Glutamatergic neuron (in vitro differentiated cells): ENCODE measurements around the gene SNX27. TPM values are rescaled to one million over a fixed set of nuclear protein-coding genes. Genes with fewer than 3 reads are reported as not detected.
"Not testable (repeated sequence)": the region's sequence is repeated elsewhere in the genome, so short reads cannot be mapped to it uniquely, and the experiment has no call there.

ENCODE experiments used
- DNase-seq: peaks from one replicate; pipeline ENCODE4 v3.0.0; 2022
- H3K27ac Mint-ChIP-seq: one replicate; pipeline ENCODE4 v1.8.0; 2020; ENCODE audit warnings: mild to moderate bottlenecking, mixed read lengths, inconsistent platforms; ENCODE audit not compliant: unreplicated experiment
- H3K27me3 Mint-ChIP-seq: one replicate; pipeline ENCODE4 v1.8.0; 2020; ENCODE audit warnings: mild to moderate bottlenecking, moderate library complexity, mixed read lengths, inconsistent platforms; ENCODE audit not compliant: unreplicated experiment
- H3K36me3 Mint-ChIP-seq: one replicate; pipeline ENCODE4 v1.8.0; 2020; ENCODE audit warnings: mild to moderate bottlenecking, mixed read lengths, inconsistent platforms; ENCODE audit not compliant: unreplicated experiment
- H3K4me1 Mint-ChIP-seq: one replicate; pipeline ENCODE4 v1.8.0; 2020; ENCODE audit warnings: mild to moderate bottlenecking, low read depth, mixed read lengths, inconsistent platforms; ENCODE audit not compliant: unreplicated experiment
- H3K4me3 Mint-ChIP-seq: one replicate; pipeline ENCODE4 v1.8.0; 2020; ENCODE audit warnings: mild to moderate bottlenecking, mixed read lengths, inconsistent platforms; ENCODE audit not compliant: unreplicated experiment
- H3K9me3 Mint-ChIP-seq: one replicate; pipeline ENCODE4 v1.8.0; 2020; ENCODE audit warnings: mild to moderate bottlenecking, moderate library complexity, mixed read lengths, inconsistent platforms; ENCODE audit not compliant: unreplicated experiment
- total RNA-seq: library from RNA; stranded (reverse); fragmentation: NEBNext Ultra II Directional; extraction: Animal tissue kit (Norgen Biotek cat#: 25700); gene quantifications from one replicate; pipeline ENCODE4 v1.2.1, GENCODE V29; 2021; ENCODE audit not compliant: unreplicated experiment
- TF ChIP-seq, protein P1 (sequence below): fragments of 200-600 bp; sonication (generic); IDR thresholded peaks from one replicate; pipeline ENCODE4 v1.5.0; 2021; ENCODE audit not compliant: partially characterized antibody, unreplicated experiment

The SNX27 gene
- total RNA-seq, 1 donor from 2014 or later, result 39.3 TPM

DNA sequence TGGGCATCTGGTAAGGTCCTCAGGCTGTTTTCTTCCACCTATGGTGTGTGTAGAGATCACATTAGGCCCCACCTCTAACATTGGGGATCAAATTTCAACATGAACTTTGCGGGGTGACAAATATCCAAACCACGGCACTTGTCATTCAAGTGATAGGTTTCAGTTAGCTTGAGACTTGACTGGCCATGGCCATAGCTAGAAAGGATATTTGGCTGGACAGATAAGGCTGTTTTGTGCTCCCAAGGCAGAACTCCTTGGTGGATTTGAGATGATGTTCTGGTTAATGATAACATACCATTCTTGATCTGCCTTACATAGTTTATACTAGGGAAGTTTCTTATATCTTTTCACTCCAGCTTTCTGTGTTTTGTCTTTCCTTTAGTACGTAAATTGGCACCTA, 56.2 kb downstream of the SNX27 start:
- TF ChIP-seq, protein P1, sequence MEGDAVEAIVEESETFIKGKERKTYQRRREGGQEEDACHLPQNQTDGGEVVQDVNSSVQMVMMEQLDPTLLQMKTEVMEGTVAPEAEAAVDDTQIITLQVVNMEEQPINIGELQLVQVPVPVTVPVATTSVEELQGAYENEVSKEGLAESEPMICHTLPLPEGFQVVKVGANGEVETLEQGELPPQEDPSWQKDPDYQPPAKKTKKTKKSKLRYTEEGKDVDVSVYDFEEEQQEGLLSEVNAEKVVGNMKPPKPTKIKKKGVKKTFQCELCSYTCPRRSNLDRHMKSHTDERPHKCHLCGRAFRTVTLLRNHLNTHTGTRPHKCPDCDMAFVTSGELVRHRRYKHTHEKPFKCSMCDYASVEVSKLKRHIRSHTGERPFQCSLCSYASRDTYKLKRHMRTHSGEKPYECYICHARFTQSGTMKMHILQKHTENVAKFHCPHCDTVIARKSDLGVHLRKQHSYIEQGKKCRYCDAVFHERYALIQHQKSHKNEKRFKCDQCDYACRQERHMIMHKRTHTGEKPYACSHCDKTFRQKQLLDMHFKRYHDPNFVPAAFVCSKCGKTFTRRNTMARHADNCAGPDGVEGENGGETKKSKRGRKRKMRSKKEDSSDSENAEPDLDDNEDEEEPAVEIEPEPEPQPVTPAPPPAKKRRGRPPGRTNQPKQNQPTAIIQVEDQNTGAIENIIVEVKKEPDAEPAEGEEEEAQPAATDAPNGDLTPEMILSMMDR, result no peak
- no peak for DNase-seq
- Mint-ChIP-seq H3K36me3 (peaks cover 11% of the 10 kb centered on the region), H3K27ac (no peak overlapping the region), H3K27me3 (no peaks in the 10 kb centered on the region), H3K4me3 (no peak overlapping the region), H3K4me1 (no peaks in the 10 kb centered on the region), H3K9me3 (no peaks in the 10 kb centered on the region)

DNA sequence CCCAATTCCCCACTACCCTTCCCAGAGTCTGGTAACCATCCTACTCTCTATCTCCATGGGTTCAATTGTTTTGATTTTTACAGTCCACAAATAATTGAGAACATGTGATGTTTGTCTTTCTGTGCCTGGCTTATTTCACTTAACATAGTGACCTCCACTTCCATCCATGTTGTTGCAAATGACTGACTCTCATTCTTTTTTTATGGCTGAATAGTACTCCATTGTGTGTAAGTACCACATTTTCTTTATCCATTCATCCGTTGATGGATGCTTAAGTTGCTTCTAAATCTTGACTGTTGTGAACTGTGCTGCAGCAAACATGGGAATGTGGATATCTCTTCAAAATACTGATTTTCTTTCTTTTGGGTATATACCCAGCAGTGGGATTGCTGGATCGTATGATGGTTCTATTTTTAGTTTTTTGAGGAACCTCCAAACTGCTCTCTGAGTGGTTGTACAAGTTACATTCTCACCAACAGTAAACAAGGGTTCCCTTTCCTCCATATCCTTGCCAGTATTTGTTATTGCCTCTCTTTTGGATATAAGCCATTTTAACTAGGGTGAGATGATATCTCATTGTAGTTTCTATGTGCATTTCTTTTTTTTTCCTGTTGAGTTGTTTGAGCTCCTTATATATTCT, 58.3 kb downstream of the SNX27 start:
- H3K9me3 Mint-ChIP-seq, H3K27me3 Mint-ChIP-seq, H3K27ac Mint-ChIP-seq, H3K4me3 Mint-ChIP-seq, DNase-seq, H3K4me1 Mint-ChIP-seq: not testable (repeated sequence)
- peaks cover 11% of the 10 kb centered on the region for H3K36me3 Mint-ChIP-seq

DNA sequence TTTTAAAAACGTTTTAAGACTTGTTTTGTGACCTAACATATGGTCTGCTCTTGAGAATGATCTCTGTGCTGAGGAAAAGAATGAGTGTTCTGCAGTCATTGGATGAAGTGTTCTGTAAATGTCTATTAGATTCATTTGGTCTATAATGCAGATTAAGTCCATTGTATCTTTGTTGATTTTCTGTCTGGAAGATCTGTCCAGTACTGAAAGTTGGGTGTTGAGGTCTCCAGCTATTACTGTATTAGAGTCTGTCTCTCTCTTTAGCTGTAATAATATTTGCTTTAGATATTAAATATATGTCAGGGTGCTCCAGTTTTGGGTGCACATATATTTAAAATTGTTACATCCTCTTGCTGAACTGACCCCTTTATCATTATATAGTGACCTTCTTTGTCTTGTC, 61.6 kb downstream of the SNX27 start:
- peaks cover 11% of the 10 kb centered on the region for H3K36me3 Mint-ChIP-seq
- H3K4me3 Mint-ChIP-seq, result no peak overlapping the region
- no peak overlapping the region for H3K27ac Mint-ChIP-seq
- TF ChIP-seq, protein P1, result no peak
- DNase-seq, result no peak
- H3K4me1 Mint-ChIP-seq, result no peaks in the 10 kb centered on the region
- no peaks in the 10 kb centered on the region for H3K27me3 Mint-ChIP-seq
- H3K9me3 Mint-ChIP-seq, result no peaks in the 10 kb centered on the region

DNA sequence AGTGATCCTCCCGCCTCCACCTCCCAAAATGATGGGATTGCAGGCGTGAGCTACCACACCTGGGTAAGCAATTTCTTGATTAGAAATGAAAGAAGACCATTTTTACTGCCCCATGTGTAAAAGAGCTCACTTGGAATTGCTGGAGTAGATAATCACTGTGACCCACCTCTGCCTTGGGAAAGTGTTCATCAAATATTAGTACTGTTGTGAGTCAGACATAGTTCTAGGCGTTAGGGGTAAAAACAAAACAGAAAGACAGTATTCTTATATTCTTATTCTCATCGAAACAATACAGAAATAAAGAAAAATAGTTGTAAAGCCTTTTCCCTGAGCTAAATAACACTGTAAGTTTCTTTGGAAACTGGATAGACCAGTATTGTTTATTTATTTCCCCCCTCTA, 68.5 kb downstream of the SNX27 start:
- no peak overlapping the region for H3K27ac Mint-ChIP-seq
- H3K4me1 Mint-ChIP-seq, result no peaks in the 10 kb centered on the region
- no peaks in the 10 kb centered on the region for H3K36me3 Mint-ChIP-seq
- no peaks in the 10 kb centered on the region for H3K27me3 Mint-ChIP-seq
- H3K4me3 Mint-ChIP-seq, result no peak overlapping the region
- DNase-seq, result no peak
- H3K9me3 Mint-ChIP-seq, result no peaks in the 10 kb centered on the region
- TF ChIP-seq, protein P1, result no peak

DNA sequence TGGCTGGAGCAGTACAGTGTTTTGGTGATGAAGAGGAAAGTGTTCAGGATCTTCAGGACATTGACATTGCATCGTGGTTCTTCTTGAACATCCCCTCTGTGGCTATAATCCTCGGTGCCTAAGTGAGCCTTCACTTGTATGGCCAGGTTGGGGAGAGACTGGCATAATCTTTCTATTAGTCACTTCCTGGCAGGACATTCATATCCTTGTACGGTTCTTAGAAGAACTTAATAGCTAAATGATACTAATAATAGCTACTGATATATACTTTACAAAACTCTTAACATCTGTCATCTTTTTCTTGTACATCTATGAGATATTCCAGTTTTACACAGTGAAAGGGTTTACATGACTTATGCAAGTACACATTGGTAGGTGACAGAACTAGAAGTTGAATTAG, 69.0 kb downstream of the SNX27 start:
- no peaks in the 10 kb centered on the region for H3K9me3 Mint-ChIP-seq

More for the DNA sequence above, 69.0 kb downstream of the SNX27 start:
- H3K4me1 Mint-ChIP-seq, result no peaks in the 10 kb centered on the region
- no peaks in the 10 kb centered on the region for H3K36me3 Mint-ChIP-seq
- H3K27me3 Mint-ChIP-seq, result no peaks in the 10 kb centered on the region
- DNase-seq, result no peak
- no peak overlapping the region for H3K27ac Mint-ChIP-seq
- TF ChIP-seq, protein P1, result no peak
- no peak overlapping the region for H3K4me3 Mint-ChIP-seq
